ENCODE results near the gene CAMTA2. TPM values are rescaled to one million over a fixed set of nuclear protein-coding genes. Genes with fewer than 3 reads are reported as not detected.

Gene CAMTA2
- total RNA-seq, 1 experiment from 2014 or later, result 1.6 TPM

GRCh38 chr17:4967539-4968485, 19.7 kb downstream of the CAMTA2 start, which contains the start of gene SPAG7:
Gene SPAG7, minus strand, starts transcription at chr17:4967817. Its CDS starts 13 bp downstream, at chr17:4967804.
- DNase-seq, result peak; percentile 98
- H3K4me3 ChIP-seq (ENCODE audit: insufficient read depth, low read depth, low read length), result peak within 1 kb of the TSS; percentile 87
- H3K36me3 ChIP-seq (replicated peaks; ENCODE audit: control insufficient read depth, insufficient read depth, low read length), result peaks cover 4% of the 10 kb centered on the region
- peaks cover 4% of the 10 kb centered on the region; the same call in 1 of the 2 replicates for H3K27me3 ChIP-seq (ENCODE audit: control insufficient read depth, insufficient read depth, low read length)

GRCh38 chr17:4966844-4967538, 20.5 kb downstream of the CAMTA2 start:
- DNase-seq, result peak; percentile 98
- Histone ChIP-seq H3K27me3 (ENCODE audit: control insufficient read depth, insufficient read depth, low read length) (no peaks in the 10 kb centered on the region), H3K36me3 (replicated peaks; ENCODE audit: control insufficient read depth, insufficient read depth, low read length) (peaks cover 4% of the 10 kb centered on the region), H3K4me3 (ENCODE audit: insufficient read depth, low read depth, low read length) (peak overlapping the region; percentile 87)

GRCh38 chr17:4965311-4965986, 22.0 kb downstream of the CAMTA2 start:
- no peaks in the 10 kb centered on the region for H3K27me3 ChIP-seq (ENCODE audit: control insufficient read depth, insufficient read depth, low read length)
- no peak overlapping the region for H3K4me3 ChIP-seq (ENCODE audit: insufficient read depth, low read depth, low read length)
- no peak for DNase-seq
- no peaks in the 10 kb centered on the region; the same call in 1 of the 2 replicates for H3K36me3 ChIP-seq (replicated peaks; ENCODE audit: control insufficient read depth, insufficient read depth, low read length)

- no peaks in the 10 kb centered on the region for H3K27me3 ChIP-seq (ENCODE audit: control insufficient read depth, insufficient read depth, low read length)
- H3K4me3 ChIP-seq (ENCODE audit: insufficient read depth, low read depth, low read length), result no peak overlapping the region
- H3K36me3 ChIP-seq (replicated peaks; ENCODE audit: control insufficient read depth, insufficient read depth, low read length), result peaks cover 2% of the 10 kb centered on the region; the same call in 1 of the 2 replicates
- DNase-seq, result peak; percentile 60
Observed at GRCh38 chr17:4960279-4960922, 27.1 kb downstream of the CAMTA2 start.

GRCh38 chr17:4959261-4959965, 28.1 kb downstream of the CAMTA2 start:
- no peak overlapping the region for H3K4me3 ChIP-seq (ENCODE audit: insufficient read depth, low read depth, low read length)
- DNase-seq, result no peak
- no peaks in the 10 kb centered on the region for H3K27me3 ChIP-seq (ENCODE audit: control insufficient read depth, insufficient read depth, low read length)
- peaks cover 2% of the 10 kb centered on the region; the same call in 1 of the 2 replicates for H3K36me3 ChIP-seq (replicated peaks; ENCODE audit: control insufficient read depth, insufficient read depth, low read length)

GRCh38 chr17:4958102-4958501, 29.4 kb downstream of the CAMTA2 start:
- Histone ChIP-seq H3K27me3 (ENCODE audit: control insufficient read depth, insufficient read depth, low read length) (no peaks in the 10 kb centered on the region), H3K4me3 (ENCODE audit: insufficient read depth, low read depth, low read length) (no peak overlapping the region), H3K36me3 (replicated peaks; ENCODE audit: control insufficient read depth, insufficient read depth, low read length) (peaks cover 2% of the 10 kb centered on the region; the same call in 1 of the 2 replicates)
- DNase-seq, result no peak

GRCh38 chr17:4956493-4957061, 30.9 kb downstream of the CAMTA2 start:
- H3K4me3 ChIP-seq (ENCODE audit: insufficient read depth, low read depth, low read length), result no peak overlapping the region
- DNase-seq, result peak; percentile 77
- H3K27me3 ChIP-seq (ENCODE audit: control insufficient read depth, insufficient read depth, low read length), result no peaks in the 10 kb centered on the region
- peaks cover 2% of the 10 kb centered on the region; the same call in 1 of the 2 replicates for H3K36me3 ChIP-seq (replicated peaks; ENCODE audit: control insufficient read depth, insufficient read depth, low read length)

GRCh38 chr17:4955091-4955490, 32.4 kb downstream of the CAMTA2 start:
- no peak for DNase-seq
- H3K27me3 ChIP-seq (ENCODE audit: control insufficient read depth, insufficient read depth, low read length), result no peaks in the 10 kb centered on the region

GRCh38 chr17:4953451-4953961, 34.0 kb downstream of the CAMTA2 start:
- H3K27me3 ChIP-seq (ENCODE audit: control insufficient read depth, insufficient read depth, low read length), result no peaks in the 10 kb centered on the region
- H3K36me3 ChIP-seq (replicated peaks; ENCODE audit: control insufficient read depth, insufficient read depth, low read length), result no peaks in the 10 kb centered on the region; the same call in 1 of the 2 replicates
- DNase-seq, result peak; percentile 36
- no peak overlapping the region for H3K4me3 ChIP-seq (ENCODE audit: insufficient read depth, low read depth, low read length)

More at GRCh38 chr17:4955091-4955490, 32.4 kb downstream of the CAMTA2 start:
- Histone ChIP-seq H3K36me3 (replicated peaks; ENCODE audit: control insufficient read depth, insufficient read depth, low read length) (peaks cover 2% of the 10 kb centered on the region; the same call in 1 of the 2 replicates), H3K4me3 (ENCODE audit: insufficient read depth, low read depth, low read length) (no peak overlapping the region)

- peak; percentile 47 for DNase-seq
- Histone ChIP-seq H3K27me3 (ENCODE audit: control insufficient read depth, insufficient read depth, low read length) (no peaks in the 10 kb centered on the region), H3K36me3 (replicated peaks; ENCODE audit: control insufficient read depth, insufficient read depth, low read length) (peaks cover 3% of the 10 kb centered on the region), H3K4me3 (ENCODE audit: insufficient read depth, low read depth, low read length) (peak overlapping the region; percentile 100)
Observed at GRCh38 chr17:4951486-4951885, 36.0 kb downstream of the CAMTA2 start.

GRCh38 chr17:4950746-4951204, 36.7 kb downstream of the CAMTA2 start, which contains the start of gene ENO3:
Gene ENO3, plus strand, starts transcription at chr17:4951119. Its CDS starts 711 bp downstream, at chr17:4951830.
- Histone ChIP-seq H3K4me3 (ENCODE audit: insufficient read depth, low read depth, low read length) (peak within 1 kb of the TSS; percentile 100), H3K36me3 (replicated peaks; ENCODE audit: control insufficient read depth, insufficient read depth, low read length) (peaks cover 10% of the 10 kb centered on the region), H3K27me3 (ENCODE audit: control insufficient read depth, insufficient read depth, low read length) (no peaks in the 10 kb centered on the region)
- DNase-seq, result peak; percentile 80

- H3K4me3 ChIP-seq (ENCODE audit: insufficient read depth, low read depth, low read length), result peak overlapping the region; percentile 100
- H3K27me3 ChIP-seq (ENCODE audit: control insufficient read depth, insufficient read depth, low read length), result no peaks in the 10 kb centered on the region
- DNase-seq, result no peak
- H3K36me3 ChIP-seq (replicated peaks; ENCODE audit: control insufficient read depth, insufficient read depth, low read length), result peaks cover 15% of the 10 kb centered on the region
Observed at GRCh38 chr17:4950075-4950745, 37.3 kb downstream of the CAMTA2 start.
